T-helper 2 cell (primary cell): ENCODE data around the gene RFPL4A.

Experiments
- DNase-seq, 5 experiments: peaks; one replicate each; pipeline versions ENCODE4 v3.0.0 to v3.0.0-alpha.2; 2012 to 2022

Gene RFPL4A

DNA sequence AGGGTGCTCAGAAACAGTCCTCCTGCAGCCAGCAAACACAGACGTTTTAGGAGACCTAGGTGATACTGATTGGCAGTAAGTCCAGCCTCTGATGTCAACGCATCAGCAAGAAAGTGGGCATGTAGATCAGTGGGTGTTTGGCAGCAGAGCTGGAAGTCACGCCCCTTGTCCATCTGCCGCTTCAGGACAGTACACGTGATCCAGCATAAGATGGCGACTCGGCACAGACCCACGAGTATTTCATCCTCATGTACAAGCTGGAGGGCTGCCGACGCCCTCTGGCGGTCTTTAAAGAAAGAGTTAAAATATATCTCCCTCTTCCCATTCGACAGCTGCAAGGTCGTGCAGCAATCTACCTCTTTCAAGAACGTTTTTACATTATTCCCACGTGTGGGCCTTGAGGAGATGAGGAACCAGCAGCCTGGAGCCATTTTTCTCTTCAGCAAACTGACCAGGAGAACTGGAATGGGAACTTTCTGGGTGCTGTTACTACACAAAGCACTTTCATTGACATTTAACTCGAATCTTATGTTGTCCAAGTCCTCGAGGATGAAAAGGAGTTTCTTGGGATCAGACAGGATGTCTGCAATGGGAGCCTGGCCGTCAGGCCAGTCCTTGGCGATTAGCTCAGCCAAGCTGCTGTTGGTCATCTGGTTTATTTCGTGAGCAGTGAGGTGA is 50.6 kb downstream of the RFPL4A start:
- DNase-seq: peak in 2 of 5 experiments; percentile 4 to 72

DNA sequence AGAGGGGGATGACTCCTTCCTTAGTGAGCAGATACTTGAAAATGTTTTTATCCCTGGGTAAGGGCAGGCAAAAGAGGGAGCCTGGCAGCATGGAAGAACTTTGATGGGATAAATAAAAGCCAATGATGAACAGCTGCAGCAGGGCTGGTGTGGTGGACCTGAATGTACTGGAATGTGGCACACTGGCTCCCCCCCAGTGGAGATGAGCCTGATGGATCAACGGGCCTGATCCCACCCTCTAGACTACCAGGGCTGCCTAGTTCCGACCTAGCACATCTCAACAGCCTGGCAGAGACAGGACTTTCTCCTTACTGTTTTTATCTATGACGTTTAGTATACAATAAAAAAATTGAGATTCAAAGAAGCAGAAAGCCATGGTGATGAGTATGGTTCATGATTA is 52.4 kb downstream of the RFPL4A start:
- DNase-seq: no peak

DNA sequence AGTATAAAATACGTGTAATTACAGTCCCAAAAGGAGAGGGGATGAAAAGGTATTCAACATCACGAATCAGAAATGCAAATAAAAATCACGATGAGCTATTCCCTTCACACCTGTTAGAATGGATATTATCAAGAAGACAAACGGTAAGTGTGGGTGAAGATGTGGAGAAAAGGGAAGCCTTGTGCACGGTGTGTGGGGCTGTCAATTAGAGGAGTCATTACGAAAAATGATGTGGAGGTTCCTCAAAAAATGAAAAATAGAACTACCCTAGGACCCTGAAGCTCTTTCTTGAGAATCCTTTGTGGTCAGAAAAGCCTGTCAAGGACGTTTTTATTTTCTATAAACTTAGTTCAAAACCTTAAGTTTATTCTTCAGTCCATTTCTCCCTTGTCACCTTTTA is 53.6 kb downstream of the RFPL4A start:
- no peak for DNase-seq
